ENCODE results near the gene GP1BA. TPM values are rescaled to one million over a fixed set of nuclear protein-coding genes. Genes with fewer than 3 reads are reported as not detected.

The GP1BA gene
- total RNA-seq, 1 experiment from 2014 or later, result not detected

- no peak for TF ChIP-seq IRF1 (CRISPR knock-in tag; IDR thresholded peaks at IDR 0.05)
- no peak for TF ChIP-seq NFE2L1 (CRISPR knock-in tag; IDR thresholded peaks at IDR 0.05)
- no peak for TF ChIP-seq AR (CRISPR knock-in tag; IDR thresholded peaks at IDR 0.05)
- TF ChIP-seq PRRX2 (CRISPR knock-in tag; IDR thresholded peaks at IDR 0.05), result no peak
- TF ChIP-seq ZNF138 (CRISPR knock-in tag; conservative IDR thresholded peaks at IDR 0.05), result no peak
- TF ChIP-seq ZNF263 (CRISPR knock-in tag; IDR thresholded peaks at IDR 0.05; ENCODE audit: low read depth), result no peak
- no peak for TF ChIP-seq ERG (CRISPR knock-in tag; IDR thresholded peaks at IDR 0.05)
- TF ChIP-seq AFF4 (CRISPR knock-in tag; IDR thresholded peaks at IDR 0.05; ENCODE audit: borderline replicate concordance), result no peak
- TF ChIP-seq IRF2 (CRISPR knock-in tag; IDR thresholded peaks at IDR 0.05; ENCODE audit: borderline replicate concordance, low read depth), result no peak
- ATAC-seq, result no peak
- H3K9me3 Mint-ChIP-seq, result no peaks in the 10 kb centered on the region
- CTCF ChIA-PET, result interaction anchor here (1.0 to 2.6 kb wide), 11 partner anchors 12 to 49 kb away, joined by 3 to 38 read pairs (median 7); partner anchors contain the start of genes CAMTA2, CHRNE, ENO3 and PFN1
- H3K4me1 Mint-ChIP-seq, result peaks cover 28% of the 10 kb centered on the region
- H3K27me3 Mint-ChIP-seq (ENCODE audit: low read depth), result no peaks in the 10 kb centered on the region
- DNase-seq (ENCODE audit: low spot score), result no peak
- POLR2A ChIA-PET, result interaction anchor here (0.5 to 2.6 kb wide), 3 partner anchors 28 to 123 kb away, joined by 3 to 38 read pairs (median 6); partner anchors contain the start of gene SPAG7
- H3K27ac Mint-ChIP-seq, result peak overlapping the region; percentile 96
- peak overlapping the region; percentile 96 for H3K4me3 Mint-ChIP-seq
- H3K36me3 Mint-ChIP-seq, result peaks cover 36% of the 10 kb centered on the region
Observed at GRCh38 chr17:4938688-4939545, 6.8 kb downstream of the GP1BA start.

GRCh38 chr17:4939546-4939795 is 7.4 kb downstream of the GP1BA start:
- POLR2A ChIA-PET, result interaction anchor here (0.6 to 2.6 kb wide), 7 partner anchors 9 to 74 kb away, joined by 3 to 38 read pairs (median 6); partner anchors contain the start of genes CHRNE, INCA1, KIF1C and PFN1
- H3K27me3 Mint-ChIP-seq (ENCODE audit: low read depth), result no peaks in the 10 kb centered on the region
- CTCF ChIA-PET, result interaction anchor here (0.7 to 2.6 kb wide), 14 partner anchors 11 to 209 kb away, joined by 3 to 38 read pairs (median 6); partner anchors contain the start of genes CAMTA2, CHRNE, ENO3 and MED11
- TF ChIP-seq E2F5 (CRISPR knock-in tag; IDR thresholded peaks at IDR 0.05), result no peak
- no peak for TF ChIP-seq NFE2L1 (CRISPR knock-in tag; IDR thresholded peaks at IDR 0.05)
- no peak for TF ChIP-seq ESRRA (CRISPR knock-in tag; IDR thresholded peaks at IDR 0.05; ENCODE audit: borderline replicate concordance)
- TF ChIP-seq FOXP4 (CRISPR knock-in tag; IDR thresholded peaks at IDR 0.05), result 0 out of 2 replicates have a peak, but pooled peaks have one; percentile 18
- no peak for TF ChIP-seq ZNF423 (CRISPR knock-in tag; IDR thresholded peaks at IDR 0.05)
- TF ChIP-seq USF1 (CRISPR knock-in tag; IDR thresholded peaks at IDR 0.05), result peak; percentile 10; the same call in 1 of the 2 replicates
- TF ChIP-seq NR3C1 (CRISPR knock-in tag; conservative IDR thresholded peaks at IDR 0.05; ENCODE audit: low read depth), result no peak
- no peak for TF ChIP-seq OVOL2 (CRISPR knock-in tag; IDR thresholded peaks at IDR 0.05; ENCODE audit: borderline replicate concordance)

More at GRCh38 chr17:4939546-4939795, 7.4 kb downstream of the GP1BA start:
- ATAC-seq (no peak), DNase-seq (ENCODE audit: low spot score) (no peak)
- Mint-ChIP-seq H3K27ac (peak overlapping the region; percentile 96), H3K4me3 (peak overlapping the region; percentile 96), H3K4me1 (peaks cover 25% of the 10 kb centered on the region), H3K36me3 (peaks cover 39% of the 10 kb centered on the region), H3K9me3 (no peaks in the 10 kb centered on the region)
